Measurements from ENCODE around the gene DDX20.

DDX20 gene, protein sequence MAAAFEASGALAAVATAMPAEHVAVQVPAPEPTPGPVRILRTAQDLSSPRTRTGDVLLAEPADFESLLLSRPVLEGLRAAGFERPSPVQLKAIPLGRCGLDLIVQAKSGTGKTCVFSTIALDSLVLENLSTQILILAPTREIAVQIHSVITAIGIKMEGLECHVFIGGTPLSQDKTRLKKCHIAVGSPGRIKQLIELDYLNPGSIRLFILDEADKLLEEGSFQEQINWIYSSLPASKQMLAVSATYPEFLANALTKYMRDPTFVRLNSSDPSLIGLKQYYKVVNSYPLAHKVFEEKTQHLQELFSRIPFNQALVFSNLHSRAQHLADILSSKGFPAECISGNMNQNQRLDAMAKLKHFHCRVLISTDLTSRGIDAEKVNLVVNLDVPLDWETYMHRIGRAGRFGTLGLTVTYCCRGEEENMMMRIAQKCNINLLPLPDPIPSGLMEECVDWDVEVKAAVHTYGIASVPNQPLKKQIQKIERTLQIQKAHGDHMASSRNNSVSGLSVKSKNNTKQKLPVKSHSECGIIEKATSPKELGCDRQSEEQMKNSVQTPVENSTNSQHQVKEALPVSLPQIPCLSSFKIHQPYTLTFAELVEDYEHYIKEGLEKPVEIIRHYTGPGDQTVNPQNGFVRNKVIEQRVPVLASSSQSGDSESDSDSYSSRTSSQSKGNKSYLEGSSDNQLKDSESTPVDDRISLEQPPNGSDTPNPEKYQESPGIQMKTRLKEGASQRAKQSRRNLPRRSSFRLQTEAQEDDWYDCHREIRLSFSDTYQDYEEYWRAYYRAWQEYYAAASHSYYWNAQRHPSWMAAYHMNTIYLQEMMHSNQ

DNA sequence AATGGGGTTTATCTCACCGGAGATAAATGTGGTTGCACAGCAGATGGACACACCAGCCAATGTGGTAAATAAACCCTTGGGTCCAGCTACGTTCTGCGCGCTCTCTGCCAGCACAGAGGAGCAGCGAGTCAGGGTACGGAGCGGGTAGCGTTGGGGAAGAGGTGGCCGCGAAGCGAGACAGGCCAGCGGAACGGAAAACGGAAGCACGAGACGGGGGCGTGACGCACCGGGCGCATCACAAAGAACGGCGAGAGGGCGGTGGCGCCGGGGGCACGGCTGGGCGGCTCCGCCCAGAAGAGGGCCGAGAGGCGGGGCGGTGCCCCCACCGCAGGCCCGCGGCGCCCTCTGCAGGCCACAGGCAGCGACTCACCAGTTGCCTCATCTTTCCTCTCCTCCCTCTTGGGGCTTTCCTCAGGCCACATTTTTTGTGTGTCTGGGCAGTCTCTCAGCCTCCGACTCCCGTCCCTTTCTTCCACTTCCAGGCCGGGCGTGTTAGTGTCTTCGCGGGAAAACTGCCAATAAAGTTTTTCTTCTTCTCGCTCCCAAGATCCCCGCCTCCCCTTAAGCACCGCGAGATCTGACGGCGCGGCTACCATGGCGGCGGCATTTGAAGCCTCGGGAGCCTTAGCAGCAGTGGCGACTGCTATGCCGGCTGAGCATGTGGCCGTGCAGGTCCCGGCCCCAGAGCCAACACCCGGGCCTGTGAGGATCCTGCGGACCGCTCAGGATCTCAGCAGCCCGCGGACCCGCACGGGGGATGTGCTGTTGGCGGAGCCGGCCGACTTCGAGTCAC lies at the start of gene DDX20:
DDX20 (plus strand) TSS at position 571 of the 793 bp plus-strand sequence; CDS start at position 595, 24 bp downstream.
- peak; percentile 93 for DNase-seq (ENCODE audit: low spot score)

DNA sequence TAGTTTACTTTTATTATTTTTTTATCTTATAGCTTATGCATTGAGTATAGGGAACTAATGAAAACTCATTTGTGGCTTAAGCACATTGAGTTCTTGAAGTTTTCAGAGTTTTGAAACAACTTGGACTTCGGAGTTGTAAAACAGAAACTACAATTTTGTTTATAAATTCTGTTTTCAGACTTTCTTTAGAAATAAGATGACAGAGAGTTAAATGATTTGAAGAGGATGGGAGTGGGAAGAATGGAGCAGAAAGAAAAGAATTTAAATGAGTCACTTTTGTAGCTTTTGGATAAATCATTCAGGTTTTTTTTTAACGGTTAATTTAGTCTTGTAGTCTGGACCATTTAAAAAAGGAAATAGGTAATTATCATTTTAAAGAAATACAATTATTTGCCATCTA lies 48.8 kb upstream of the DDX20 start:
- DNase-seq (ENCODE audit: low spot score) = no peak

DNA sequence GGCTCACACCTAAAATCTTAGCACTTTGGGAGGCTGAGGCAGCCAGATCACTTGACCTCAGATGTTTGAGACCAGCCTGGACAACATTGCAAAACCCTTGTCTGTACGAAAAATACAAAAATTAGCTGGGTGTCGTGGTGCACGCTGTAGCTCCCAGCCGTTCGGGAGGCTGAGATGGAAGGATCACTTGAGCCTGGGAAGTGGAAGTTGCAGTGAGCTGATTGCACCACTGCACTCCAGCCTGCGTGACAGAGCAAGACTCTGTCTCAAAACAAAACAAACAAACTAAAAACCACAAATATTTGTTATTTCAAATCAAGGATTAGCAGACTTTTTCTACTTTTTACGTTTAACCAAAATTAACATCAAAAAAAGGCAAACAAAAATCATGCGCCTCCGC lies 47.8 kb upstream of the DDX20 start:
- DNase-seq (ENCODE audit: low spot score) = no peak

DNA sequence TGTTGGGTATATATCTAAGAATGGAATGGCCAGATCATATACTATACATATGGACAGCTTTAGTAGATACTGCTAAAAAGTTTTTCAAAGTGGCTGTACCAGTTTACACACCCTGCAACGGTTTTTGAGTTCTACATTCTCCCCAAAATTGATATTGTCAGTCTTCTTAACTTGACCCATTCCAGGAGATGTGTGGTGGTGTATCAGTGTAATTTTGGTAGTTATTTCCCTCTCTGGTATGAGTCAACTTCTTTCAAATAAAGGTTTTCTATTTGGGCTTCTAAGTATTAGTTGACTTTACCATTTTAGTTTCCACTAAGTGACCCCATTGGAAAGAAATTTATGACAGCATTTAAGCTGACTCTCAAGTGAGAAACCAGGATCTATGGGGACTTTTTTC lies 45.7 kb upstream of the DDX20 start:
- DNase-seq (ENCODE audit: low spot score) = no peak

GRCh38 chr1:111716333-111716732 lies 39.4 kb upstream of the DDX20 start:
- no peak for DNase-seq (ENCODE audit: low spot score)

- no peak for DNase-seq (ENCODE audit: low spot score)
These were observed 38.3 kb upstream of the DDX20 start for GRCh38 chr1:111717450-111717849.

DNA sequence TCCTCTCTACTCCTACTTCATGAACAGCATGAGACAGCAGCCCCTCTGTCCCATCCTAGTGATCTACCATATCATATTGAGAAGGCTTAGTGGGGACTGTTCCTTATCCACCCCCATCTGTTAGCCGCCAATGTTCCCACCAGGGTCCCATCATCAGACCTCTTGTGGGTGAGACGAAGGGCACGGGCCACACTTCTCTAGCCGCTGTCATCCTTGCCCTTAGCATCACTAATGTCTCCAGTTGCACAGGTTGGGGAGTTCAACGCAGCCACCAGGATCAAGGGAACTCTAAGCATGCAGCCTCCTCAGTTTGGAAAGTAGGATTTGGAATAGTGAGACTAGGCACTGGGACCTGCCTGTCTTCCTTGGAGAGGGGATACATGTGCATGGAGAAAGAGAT lies 36.6 kb upstream of the DDX20 start:
- no peak for DNase-seq (ENCODE audit: low spot score)

DNA sequence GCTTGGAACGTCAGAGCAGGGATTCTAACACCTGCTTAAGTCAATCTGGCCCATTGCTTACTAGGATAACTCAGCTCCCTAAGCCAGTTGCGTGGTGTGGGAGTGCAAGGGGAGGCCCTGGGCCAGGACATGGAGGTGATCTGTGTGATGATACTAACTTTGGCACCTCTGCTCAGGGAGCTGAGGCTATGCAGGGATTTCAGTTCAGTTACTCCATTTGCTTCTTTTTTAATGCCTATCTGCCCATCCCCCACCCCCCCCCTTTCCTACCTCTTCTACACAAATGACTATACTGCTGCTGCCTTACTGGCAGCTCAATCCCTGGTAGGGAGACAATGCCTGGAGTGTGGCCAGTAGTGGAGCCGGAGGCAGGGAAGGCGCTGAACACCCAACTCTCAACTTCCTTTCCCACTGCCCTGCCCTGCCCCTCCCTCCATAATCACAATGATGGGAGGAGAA lies 36.0 kb upstream of the DDX20 start:
- no peak for DNase-seq (ENCODE audit: low spot score)

GRCh38 chr1:111720274-111720976 lies 35.3 kb upstream of the DDX20 start:
- DNase-seq (ENCODE audit: low spot score) = no peak

DNA sequence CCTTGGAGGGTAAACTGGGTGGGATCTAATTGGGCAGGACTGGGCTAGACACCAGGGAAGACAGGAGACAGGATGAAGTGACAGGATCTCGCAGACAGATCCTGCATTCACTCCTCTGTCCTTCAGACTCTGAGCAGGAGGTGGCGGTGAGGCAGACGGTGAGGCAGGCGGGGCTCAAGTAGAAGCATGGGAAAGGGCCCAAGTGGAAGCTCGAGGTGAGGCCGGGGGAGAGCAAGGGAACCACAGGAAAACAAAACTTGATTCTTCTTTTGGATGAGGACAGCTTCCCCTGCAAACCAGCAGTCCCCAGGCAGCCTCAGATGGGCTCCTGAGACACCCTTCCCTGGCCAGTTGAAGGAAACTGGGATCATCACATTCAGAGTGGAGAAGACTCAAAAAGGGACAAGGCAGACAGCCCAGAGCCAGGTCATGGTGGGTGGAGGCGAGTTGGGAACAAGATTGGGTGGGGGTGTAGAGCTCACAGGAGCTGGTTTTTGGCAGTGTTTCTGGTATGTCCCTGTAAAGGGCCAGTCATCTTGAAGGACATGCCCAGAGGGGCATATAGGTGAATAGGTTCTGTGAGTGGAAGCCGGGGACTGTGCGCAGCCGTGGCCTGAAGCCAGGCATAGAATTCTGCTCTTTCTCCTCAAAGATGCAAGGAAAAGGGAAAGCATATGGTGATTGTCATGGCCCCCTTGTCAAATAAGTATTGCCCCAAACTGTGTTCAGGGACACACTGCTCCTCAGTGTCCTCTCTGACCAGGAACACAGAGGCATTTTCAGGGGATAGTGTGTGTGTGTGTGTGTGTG lies 34.5 kb upstream of the DDX20 start:
- DNase-seq (ENCODE audit: low spot score) = no peak

GRCh38 chr1:111723091-111723806 lies 32.5 kb upstream of the DDX20 start:
- no peak for DNase-seq (ENCODE audit: low spot score)

DNA sequence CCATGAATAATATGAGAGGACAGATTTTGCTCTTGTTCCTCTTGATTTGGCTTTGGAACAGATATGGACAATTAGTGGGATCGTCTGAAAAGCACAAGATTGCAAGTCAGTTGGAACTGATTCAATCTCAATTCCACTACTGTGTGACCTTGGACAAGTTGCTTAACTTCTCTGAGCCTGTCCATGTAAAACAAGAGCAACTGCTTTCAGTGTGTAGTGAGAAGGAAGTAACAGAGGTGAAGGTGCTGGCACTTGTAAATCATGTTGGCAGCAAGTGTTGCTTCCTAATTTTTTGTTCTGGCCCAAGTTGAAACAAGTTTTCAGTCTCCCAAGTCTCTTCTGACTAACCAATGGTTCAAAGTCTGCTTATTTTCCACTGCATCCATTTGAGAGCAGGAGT lies 31.8 kb upstream of the DDX20 start:
- no peak for DNase-seq (ENCODE audit: low spot score)

DNA sequence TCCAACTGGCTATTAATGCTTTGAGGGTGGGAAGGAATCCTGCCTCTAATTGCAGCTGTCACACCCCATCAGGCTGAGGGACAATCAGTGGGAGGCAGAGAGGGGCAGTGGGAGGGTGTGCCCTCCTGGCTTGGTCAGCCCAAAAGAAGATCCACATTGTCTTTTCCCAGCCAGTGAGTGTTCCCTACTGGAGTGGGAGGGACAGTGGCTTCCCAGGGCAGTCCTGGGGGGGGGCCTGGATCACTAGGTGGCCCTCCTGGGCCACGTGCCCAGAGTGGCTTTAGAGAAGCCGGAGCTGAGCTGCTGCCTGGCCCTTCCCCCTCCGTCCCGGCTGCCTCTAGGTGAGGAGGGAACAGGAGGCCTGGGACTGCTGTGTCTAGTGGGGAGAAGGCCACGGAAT lies 30.5 kb upstream of the DDX20 start:
- DNase-seq (ENCODE audit: low spot score) = no peak

GRCh38 chr1:111727056-111727455 lies 28.6 kb upstream of the DDX20 start:
- no peak for DNase-seq (ENCODE audit: low spot score)

DNA sequence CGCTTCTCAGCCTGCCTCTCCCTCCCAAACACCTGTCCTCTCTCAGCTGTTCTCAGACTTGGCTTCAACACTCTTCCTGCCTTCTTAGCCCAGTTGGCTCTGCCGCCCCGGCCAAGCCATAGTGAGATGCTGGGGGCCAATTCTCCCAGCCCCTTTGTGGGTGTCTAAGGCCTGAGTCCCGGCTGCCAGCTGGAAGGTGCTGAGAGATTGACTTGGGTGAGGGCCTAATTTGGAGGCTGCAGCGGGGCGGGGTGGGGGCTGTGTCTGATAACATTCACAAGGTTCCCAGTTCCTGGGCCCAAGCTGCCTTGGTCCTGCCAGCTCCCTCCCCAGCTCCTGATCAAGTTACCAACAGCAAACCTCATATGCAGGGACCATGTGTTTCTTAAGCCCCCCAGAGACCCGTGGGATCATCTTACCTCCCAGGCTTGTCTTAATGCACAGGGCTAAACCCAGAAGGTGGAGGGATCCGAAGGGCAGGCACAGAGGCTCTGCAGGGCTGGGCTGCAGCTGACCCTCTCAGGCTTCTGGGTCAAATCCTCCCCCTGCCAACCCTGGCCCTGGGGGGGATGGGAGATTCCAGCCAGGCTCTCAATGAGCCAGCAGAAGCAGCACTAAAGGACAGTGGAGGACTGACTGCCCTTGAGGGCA lies 26.3 kb upstream of the DDX20 start:
- DNase-seq (ENCODE audit: low spot score) = no peak

DNA sequence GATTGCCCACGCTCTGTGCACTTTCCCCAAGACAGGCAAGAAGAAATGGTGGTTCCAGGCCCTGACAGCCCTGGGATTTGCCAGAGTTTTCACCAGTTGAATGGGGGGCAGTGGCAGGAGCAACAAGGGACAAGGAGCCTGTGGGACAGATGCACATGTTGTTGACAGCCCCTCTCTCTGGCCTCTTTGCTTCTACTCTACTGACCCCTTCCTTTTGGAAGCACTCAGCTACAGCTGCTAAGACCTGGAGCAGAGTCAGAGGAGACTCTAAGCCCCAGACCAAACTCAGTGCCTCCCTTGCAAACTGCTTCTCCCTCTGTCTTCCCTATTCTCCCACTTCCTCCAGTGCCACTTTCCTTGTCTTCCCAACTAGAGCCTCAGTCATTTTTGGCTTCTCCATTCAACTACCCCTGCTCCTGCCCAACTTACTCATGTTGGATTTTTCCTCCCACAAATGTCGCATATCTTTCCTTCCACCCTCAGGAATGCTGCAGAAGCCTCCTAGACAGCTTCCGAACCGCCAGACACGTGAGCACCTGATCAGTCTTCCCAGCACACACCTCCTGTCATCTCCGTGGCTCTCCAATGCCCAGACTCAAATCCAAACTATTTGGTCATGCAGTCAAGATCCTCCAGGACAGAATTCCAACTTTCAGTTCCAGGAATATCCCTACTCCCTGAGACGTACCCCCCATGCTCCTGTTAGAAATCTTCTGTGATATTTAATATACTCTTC lies 25.6 kb upstream of the DDX20 start:
- DNase-seq (ENCODE audit: low spot score) = no peak

- DNase-seq (ENCODE audit: low spot score) = no peak
These were observed 25.0 kb upstream of the DDX20 start for GRCh38 chr1:111730706-111731105.

DNA sequence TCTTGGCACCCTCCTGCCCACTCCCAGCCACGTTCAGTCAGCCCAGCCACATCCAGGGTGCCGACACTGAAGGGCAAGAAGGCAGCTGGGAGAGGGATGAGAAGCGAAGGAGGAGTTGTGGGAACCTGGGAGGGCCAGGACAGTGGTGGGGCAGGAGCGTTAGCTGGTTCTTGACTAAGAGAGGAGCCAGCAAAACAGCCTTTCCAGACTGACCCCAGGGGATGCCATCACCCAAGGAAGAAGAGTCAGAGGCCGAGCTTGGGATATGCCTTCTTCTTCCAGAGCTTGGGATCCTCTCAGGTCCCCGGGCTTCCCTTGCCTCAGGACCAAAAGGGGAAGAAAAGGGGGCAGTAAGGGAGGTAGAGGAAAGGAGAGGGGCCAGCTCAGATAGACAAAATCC lies 23.7 kb upstream of the DDX20 start:
- DNase-seq (ENCODE audit: low spot score) = no peak

- no peak for DNase-seq (ENCODE audit: low spot score)
These were observed 23.0 kb upstream of the DDX20 start for GRCh38 chr1:111732718-111733117.

All from LoVo (cell line).